CD1c-positive myeloid dendritic cell (primary cell): ENCODE data around the gene GAL3ST2.
A peak's percentile ranks its signal among the peaks of the same experiment; 100 is the strongest.
"Not testable (repeated sequence)": the region's sequence is repeated elsewhere in the genome, so short reads cannot be mapped to it uniquely, and the experiment has no call there.

Source experiments
- DNase-seq: peaks from one replicate; pipeline ENCODE4 v3.0.0-alpha.2; 2016; ENCODE audit errors: extremely low spot score

The GAL3ST2 gene

GRCh38 chr2:241820625-241821384 lies 44.2 kb downstream of the GAL3ST2 start:
- DNase-seq = no peak

- no peak for DNase-seq
Measured at GRCh38 chr2:241821460-241822263, 45.0 kb downstream of the GAL3ST2 start.

GRCh38 chr2:241822264-241822623 lies 45.6 kb downstream of the GAL3ST2 start:
- DNase-seq = no peak

DNA sequence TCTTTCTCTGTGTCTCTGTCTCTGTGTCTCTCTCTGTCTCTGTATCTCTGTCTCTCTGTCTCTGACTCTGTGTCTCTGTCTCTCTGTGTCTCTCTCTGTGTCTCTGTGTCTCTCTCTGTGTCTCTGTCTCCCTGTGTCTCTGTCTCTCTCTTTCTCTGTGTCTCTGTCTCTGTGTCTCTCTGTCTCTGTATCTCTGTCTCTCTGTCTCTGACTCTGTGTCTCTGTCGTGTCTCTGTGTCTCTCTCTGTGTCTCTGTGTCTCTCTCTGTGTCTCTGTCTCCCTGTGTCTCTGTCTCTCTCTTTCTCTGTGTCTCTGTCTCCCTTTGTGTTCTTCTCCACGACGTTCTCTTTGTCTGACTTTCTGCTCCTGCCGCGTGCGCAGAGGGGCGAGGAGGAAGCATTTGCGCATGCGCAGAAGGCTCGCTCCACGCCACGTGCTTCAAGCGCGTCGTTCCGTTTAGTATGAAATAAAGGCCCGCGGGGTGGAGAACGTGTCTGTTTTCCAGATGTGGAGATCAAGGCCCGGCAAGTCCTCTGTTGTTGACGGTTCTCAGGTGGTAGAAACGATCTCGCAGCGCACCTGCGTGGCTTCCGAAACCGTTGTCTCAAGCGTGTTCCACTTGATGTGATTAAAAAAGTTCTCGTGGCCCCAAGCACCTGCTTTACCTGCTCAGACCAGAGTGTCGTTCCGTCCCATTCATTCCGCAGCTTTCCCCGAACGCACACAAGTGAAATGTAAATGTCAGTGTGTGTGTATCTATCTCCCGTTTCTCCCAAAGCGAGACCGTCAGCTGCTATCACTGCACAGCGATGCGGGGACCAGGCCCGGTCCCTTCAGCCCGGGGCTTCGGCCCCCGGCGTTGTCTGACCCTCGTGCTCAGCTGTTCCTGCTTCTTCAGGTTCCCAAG lies 47.2 kb downstream of the GAL3ST2 start:
- not testable (repeated sequence) for DNase-seq

DNA sequence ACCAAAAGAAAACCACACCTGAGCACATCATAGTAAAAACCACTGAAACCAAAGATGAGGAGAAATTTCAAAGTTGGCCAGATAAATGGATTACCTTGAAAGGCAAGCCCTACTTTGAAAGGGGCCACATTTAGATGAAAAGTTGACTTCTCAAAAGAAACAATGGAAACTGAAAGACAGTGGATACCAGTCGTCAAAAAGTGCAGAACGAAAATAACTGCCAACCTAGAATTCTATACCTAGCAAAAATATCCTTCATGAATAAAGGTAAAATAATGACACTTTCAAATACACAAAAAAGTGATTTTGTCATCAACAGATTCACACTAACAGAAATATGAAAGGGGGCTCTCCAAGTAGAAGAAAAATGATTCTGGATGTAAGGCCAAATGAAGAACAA lies 50.8 kb downstream of the GAL3ST2 start:
- DNase-seq = no peak

DNA sequence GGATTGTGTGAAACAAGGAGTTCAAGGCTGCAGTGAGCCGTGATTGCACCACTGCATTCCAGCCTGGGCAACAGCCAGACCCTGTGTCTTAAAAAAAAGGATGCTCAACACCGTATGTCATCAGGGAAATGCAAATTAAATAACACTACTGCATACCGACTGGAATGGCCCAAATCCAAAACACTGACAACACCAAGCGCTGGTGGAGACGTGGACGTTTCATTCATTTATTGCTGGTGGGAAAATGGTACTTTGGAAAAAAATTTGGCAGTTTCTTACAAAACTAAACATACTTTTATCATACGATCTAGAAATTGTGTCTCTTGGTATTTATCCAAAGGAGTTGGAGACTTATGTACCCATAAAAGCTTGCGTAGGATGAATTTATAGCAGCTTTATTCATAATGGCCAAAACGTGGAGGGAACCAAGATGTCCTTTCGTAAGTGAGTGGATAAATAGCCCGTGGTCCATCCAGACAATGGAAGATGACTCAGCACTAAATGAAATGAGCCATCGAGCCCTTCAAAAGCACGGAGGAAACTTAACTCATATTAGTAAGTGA lies 56.6 kb downstream of the GAL3ST2 start:
- no peak for DNase-seq

GRCh38 chr2:241833756-241834526 lies 57.3 kb downstream of the GAL3ST2 start:
- not testable (repeated sequence) for DNase-seq

DNA sequence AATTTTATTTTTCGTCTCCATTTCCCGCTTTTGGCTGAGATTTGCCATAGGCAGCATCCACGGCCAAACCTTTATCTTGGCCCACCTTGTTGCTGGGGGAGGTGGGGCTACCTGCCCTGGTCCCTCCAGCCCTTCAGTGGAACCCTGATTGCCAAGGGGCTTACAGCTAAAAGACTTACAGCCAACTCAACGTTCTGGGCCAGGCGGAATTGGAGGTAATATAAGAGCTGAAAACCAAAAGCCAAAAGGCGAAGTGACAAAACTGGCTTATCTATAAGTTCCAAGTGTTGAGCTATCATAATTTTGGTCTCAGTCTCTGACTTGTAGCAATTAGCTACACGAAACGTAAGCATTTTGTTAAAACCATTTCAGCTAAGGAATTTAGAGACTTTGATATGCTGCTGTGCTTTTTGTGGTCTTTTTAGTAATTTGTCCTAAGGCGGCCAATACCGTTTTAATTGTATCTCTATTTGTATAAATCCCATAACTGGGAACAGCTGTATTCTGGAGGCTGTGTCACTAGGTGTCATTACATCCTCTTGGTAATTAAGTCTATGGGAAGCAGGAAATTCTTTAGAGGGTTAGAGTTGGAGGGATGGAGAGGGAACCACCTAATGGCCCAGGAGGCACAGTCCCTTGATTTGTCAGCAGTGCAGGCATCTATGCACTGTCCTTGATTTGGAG lies 58.0 kb downstream of the GAL3ST2 start:
- no peak for DNase-seq

GRCh38 chr2:241835611-241836010 lies 59.0 kb downstream of the GAL3ST2 start:
- DNase-seq = no peak

DNA sequence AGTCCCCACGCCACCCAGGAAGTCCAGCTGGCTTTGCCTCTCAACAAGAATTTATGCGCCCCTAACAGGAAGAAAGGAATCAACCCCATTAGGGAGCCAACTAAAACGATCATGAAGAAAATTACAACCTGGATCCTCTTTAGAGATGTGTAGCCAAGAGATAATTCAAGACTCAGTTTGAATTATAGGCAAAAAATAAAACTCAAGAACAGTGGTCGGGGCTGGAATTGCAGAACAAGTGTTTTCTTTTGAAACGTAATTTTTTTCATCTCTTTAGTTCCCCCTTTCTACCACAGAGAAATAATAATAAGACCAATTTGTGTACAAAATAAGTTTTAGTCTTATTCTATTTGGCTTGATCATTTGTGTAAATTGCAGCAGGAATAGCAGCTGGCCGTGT lies 59.7 kb downstream of the GAL3ST2 start:
- no peak for DNase-seq

DNA sequence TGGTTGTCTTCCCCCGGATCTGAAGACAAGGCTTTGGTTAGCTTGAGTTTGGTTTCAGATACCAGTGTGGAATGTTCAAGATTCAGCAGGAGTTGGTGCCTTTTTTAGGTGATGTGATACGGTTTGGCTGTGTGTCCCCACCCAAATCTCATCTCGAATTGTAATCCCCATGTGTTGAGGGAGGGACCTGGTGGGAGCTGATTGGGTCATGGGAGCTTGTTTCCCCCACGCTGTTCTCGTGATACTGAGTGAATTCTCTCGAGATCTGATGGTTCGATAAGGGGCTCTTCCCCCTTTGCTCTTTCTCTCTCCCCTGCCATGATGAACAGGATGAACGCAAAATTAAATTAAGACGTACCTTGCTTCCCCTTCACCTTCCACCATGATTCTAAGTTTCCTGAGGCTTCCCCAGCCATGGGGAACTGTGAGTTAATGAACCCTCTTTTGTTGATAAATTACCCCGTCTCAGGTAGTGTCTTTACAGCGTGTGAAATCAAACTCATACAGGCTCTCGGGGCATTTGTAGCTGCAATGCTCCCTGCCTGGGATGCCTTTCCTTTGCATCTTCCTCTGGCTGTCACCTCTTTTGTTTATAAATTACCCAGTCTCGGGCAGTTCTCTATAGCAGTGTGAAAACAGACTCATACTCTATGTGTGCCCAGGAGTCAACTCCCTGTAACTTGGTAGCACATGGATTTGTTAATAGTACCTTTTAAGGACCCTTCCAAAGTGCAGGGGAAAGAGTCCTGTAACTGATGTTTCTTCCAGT lies 60.8 kb downstream of the GAL3ST2 start:
- DNase-seq = no peak

DNA sequence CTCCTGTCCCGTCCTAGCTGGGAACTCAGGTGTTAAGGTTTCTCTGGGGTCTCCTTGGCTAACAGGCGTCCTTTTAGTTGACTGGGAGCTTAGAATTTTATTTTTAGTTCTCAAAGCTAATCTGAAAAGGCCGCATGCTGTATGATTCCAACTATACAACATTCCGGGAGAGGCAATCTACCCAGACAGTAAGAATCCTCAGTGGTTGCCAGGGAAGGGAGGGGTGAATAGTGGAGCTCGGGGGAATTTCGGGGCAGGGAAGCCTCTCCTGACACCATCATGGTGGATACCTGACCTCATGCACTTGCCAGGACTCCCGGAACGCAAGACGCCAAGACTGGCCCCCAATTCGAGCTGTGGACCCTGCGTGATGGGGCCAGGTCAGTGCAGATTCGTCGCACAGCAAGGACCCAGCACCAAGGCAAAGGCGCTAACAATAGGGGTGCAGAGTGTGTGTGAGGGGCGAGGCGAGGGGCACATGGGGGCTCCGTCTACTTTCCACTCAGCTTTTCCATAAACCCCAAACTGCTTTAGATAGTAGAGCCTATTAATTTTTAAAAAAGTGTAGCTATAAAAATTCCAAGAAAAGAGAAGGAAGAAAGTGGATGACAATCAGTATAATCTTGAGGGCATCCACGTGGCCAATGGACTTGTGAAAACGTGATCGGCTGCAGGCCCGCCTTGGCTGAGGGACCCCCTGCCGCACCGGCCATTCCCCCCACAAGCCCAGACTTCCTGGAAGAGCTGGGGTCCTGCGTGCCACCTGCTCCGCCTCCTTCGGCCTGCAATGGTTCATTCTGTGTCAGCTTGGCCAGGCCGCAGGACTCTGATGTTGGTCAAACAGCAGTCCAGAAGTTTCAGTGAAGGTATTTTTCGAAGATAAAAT lies 64.8 kb downstream of the GAL3ST2 start:
- no peak for DNase-seq

GRCh38 chr2:241842067-241842415 lies 65.4 kb downstream of the GAL3ST2 start:
- DNase-seq = no peak

DNA sequence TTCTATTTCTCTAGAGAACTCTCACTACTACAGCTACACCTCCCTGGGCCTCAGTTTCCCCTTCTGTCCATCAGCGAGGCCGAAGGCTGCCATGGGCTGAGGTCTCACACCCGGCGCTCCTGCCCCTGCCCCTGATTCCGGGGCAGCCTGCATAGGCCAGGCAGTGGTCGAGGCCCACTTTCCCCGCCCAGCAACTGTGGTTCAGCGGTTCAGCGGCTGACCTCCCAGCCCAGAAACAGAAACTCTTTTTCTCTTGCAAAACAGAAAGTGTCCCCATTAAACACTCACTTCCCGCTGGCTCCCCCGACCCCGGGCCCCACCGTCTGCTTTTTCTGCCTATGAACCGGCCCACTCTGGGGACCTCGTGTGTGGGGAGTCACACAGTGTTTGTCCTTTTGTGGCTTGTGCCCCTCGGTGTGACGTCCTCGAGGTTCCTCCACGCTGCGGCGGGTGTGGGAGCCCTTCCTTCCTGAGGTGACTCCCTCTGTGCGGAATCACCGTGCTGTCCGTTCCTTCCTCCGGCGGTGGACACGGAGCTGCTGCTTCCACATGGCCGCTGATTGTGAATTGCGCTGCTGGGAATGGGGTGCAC lies 66.1 kb downstream of the GAL3ST2 start:
- DNase-seq = peak; percentile 86

DNA sequence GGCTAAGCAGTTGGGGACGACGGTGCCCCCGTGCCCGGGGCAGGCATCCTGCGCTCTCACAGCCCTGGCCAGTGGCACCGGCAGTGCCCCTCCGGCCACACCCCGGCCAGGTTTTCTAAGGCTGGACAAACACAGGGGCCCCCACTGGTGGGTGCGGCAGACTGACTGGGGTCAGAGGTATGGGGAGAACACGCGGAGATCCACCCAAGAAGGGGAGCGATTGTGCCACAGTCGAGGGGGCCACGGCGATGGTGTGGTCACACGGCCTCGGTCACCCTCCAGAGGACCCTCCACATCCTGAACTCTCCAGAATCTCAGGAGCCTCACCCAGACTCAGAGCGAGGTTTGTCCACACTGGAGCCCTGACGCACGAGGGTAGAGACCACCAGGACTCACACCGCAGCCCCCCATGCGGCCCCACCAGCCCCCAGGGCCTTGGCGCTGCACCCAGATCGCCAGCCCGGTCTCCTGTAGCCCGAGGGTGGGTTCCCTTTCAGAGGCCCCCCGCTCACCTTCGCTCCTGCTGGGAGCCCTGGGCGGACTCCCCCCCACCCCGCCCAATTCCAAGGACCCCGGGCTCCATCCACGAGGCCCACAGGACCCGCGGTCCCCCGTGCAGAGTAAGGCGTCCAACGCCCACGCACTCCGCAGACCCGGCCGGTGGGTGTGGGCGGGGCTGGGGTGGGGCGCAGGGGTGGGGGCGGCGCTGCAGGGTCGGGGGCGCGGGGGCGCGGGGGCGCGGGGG lies 66.9 kb downstream of the GAL3ST2 start:
- DNase-seq = no peak

DNA sequence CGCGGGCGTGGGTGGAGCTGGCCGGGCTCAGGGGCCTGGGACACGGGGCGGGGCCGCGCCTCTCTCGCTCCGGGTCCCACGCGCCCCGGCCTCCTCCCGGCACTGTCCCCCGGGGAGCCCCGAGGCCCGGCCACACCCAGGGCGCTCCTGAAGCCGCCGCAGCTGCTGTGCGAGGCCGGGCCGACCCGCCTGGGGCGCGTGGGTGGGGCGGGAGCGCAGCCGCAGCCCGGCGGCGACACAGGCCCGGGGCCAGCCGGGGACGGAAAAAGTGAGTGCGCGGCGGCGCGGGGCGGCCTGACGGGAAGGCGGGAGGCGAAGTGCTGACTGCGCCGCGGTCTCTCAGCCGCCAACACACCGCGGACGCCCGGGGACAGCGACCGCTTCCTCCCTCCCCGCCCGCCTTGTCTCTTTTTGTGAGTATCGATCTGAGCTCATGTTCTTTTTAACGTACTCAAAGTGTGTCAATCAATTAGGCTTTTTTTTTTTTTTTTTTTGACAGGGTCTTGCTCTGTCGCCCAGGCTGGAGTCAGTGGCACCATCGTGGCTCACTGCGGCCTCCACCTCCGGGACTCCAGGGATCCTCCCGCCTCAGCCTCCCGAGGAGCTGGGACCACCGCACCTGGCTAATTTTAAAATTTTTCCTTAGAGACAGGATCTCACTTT lies 67.6 kb downstream of the GAL3ST2 start:
- peak; percentile 91 for DNase-seq
